Measurements from ENCODE around the gene BCL2L11.

Gene BCL2L11

GRCh38 chr2:111198701-111199100 is 78.0 kb downstream of the BCL2L11 start:
- DNase-seq = no peak

- DNase-seq = no peak
Observed at GRCh38 chr2:111199840-111200239, 79.1 kb downstream of the BCL2L11 start.

- DNase-seq = peak; percentile 32
Observed at GRCh38 chr2:111200333-111200881, 79.7 kb downstream of the BCL2L11 start.

- no peak for DNase-seq
Observed at GRCh38 chr2:111201214-111201613, 80.5 kb downstream of the BCL2L11 start.

GRCh38 chr2:111202266-111203040 is 81.7 kb downstream of the BCL2L11 start:
- DNase-seq = no peak

GRCh38 chr2:111204706-111205105 is 84.0 kb downstream of the BCL2L11 start:
- DNase-seq = no peak

- DNase-seq = no peak
Observed at GRCh38 chr2:111205774-111206173, 85.1 kb downstream of the BCL2L11 start.

- DNase-seq = no peak
Observed at GRCh38 chr2:111207851-111208250, 87.1 kb downstream of the BCL2L11 start.

GRCh38 chr2:111208639-111209038 is 87.9 kb downstream of the BCL2L11 start:
- DNase-seq = no peak

GRCh38 chr2:111209045-111209514 is 88.4 kb downstream of the BCL2L11 start:
- no peak for DNase-seq

- DNase-seq = no peak
Observed at GRCh38 chr2:111210036-111210435, 89.3 kb downstream of the BCL2L11 start.

- no peak for DNase-seq
Observed at GRCh38 chr2:111213877-111214276, 93.2 kb downstream of the BCL2L11 start.

- no peak for DNase-seq
Observed at GRCh38 chr2:111216811-111217652, 96.3 kb downstream of the BCL2L11 start.

Data from NCI-H1105 treated with DMSO at 0.1 percent for 48 hours (cell line).